HepG2 (cell line): ENCODE measurements around the gene DLG2. TPM values are rescaled to one million over a fixed set of nuclear protein-coding genes. Genes with fewer than 3 reads are reported as not detected.

Experiments used
- AFF4 ChIP-seq: sonication (generic); formaldehyde crosslinking; IDR thresholded peaks from 2 replicates; pipeline ENCODE4 v1.4.0; 2020; ENCODE audit warnings: missing genetic modification reagents
- CENPBD1 ChIP-seq: sonication (generic); formaldehyde crosslinking; IDR thresholded peaks from 2 replicates; pipeline ENCODE4 v1.8.0; 2022; ENCODE audit warnings: missing genetic modification reagents, low read depth, mild to moderate bottlenecking, borderline replicate concordance
- ELK4 ChIP-seq: sonication (generic); formaldehyde crosslinking; IDR thresholded peaks from 2 replicates; pipeline ENCODE4 v1.9.0; 2021; ENCODE audit warnings: missing genetic modification reagents, borderline replicate concordance
- FOXM1 ChIP-seq: sonication (generic); formaldehyde crosslinking; IDR thresholded peaks from 2 replicates; pipeline ENCODE4 v1.5.0; 2020; ENCODE audit warnings: missing genetic modification reagents
- GPN1 ChIP-seq: sonication (generic); formaldehyde crosslinking; IDR thresholded peaks from 2 replicates; pipeline ENCODE4 v1.5.1; 2020; ENCODE audit warnings: missing genetic modification reagents, borderline replicate concordance
- HNRNPK ChIP-seq: fragments of 200-400 bp; formaldehyde crosslinking; IDR thresholded peaks from 2 replicates; pipeline ENCODE4 v1.6.1; 2018; ENCODE audit warnings: low read length, low read depth, moderate library complexity, mild to moderate bottlenecking; ENCODE audit not compliant: poor library complexity, severe bottlenecking
- KLF12 ChIP-seq: sonication (generic); formaldehyde crosslinking; IDR thresholded peaks from 2 replicates; pipeline ENCODE4 v1.4.0; 2020; ENCODE audit warnings: missing genetic modification reagents, borderline replicate concordance
- MED8 ChIP-seq: sonication (generic); formaldehyde crosslinking; IDR thresholded peaks from 2 replicates; pipeline ENCODE4 v1.8.1; 2023; ENCODE audit warnings: mild to moderate bottlenecking, missing genetic modification reagents; ENCODE audit not compliant: insufficient replicate concordance
- NFE2L1 ChIP-seq: sonication (generic); formaldehyde crosslinking; IDR thresholded peaks from 2 replicates; pipeline ENCODE4 v1.4.0; 2020; ENCODE audit warnings: missing genetic modification reagents, mild to moderate bottlenecking, borderline replicate concordance
- NR2F1 ChIP-seq, 2 experiments: fragments of 450-650 bp in 1 of 2; formaldehyde crosslinking in 1 of 2; IDR thresholded peaks; 2 replicates each; pipeline versions ENCODE4 v1.5.0 to v1.6.1; 2016 to 2020; ENCODE audit warnings: mild to moderate bottlenecking in 1 of 2, missing compliant biosample characterization in 1 of 2, missing genetic modification reagents in 1 of 2, moderate library complexity in 1 of 2
- RAD51 ChIP-seq: fragments of 450-650 bp; IDR thresholded peaks from 2 replicates; pipeline ENCODE4 v1.6.1; 2016; ENCODE audit warnings: borderline replicate concordance
- RXRA ChIP-seq: sonication (generic); formaldehyde crosslinking; IDR thresholded peaks from 2 replicates; pipeline ENCODE4 v1.5.1; 2020; ENCODE audit warnings: missing genetic modification reagents
- SALL2 ChIP-seq: sonication (generic); formaldehyde crosslinking; IDR thresholded peaks from 2 replicates; pipeline ENCODE4 v1.8.1; 2023; ENCODE audit warnings: mild to moderate bottlenecking, missing genetic modification reagents, inconsistent platforms
- U2AF2 ChIP-seq: fragments of 200-400 bp; formaldehyde crosslinking; IDR thresholded peaks from 2 replicates; pipeline ENCODE4 v1.6.1; 2017; ENCODE audit warnings: low read depth, mild to moderate bottlenecking, low read length
- ZFP1 ChIP-seq: IDR thresholded peaks from 2 replicates; pipeline ENCODE4 v1.6.1; 2016
- ZGPAT ChIP-seq: IDR thresholded peaks from 2 replicates; pipeline ENCODE4 v1.6.1; 2016; ENCODE audit warnings: mild to moderate bottlenecking
- ZNF230 ChIP-seq: sonication (generic); formaldehyde crosslinking; IDR thresholded peaks from 2 replicates; pipeline ENCODE4 v1.4.0; 2020; ENCODE audit warnings: mild to moderate bottlenecking, missing genetic modification reagents
- ZNF329 ChIP-seq: sonication (generic); formaldehyde crosslinking; IDR thresholded peaks from 2 replicates; pipeline ENCODE4 v1.9.0; 2021; ENCODE audit warnings: low read depth, mild to moderate bottlenecking, missing genetic modification reagents
- ZNF577 ChIP-seq: sonication (generic); formaldehyde crosslinking; IDR thresholded peaks from 2 replicates; pipeline ENCODE4 v1.4.0; 2020; ENCODE audit warnings: mild to moderate bottlenecking, low read depth, missing genetic modification reagents, borderline replicate concordance
- ZNF616 ChIP-seq: sonication (generic); formaldehyde crosslinking; IDR thresholded peaks from 2 replicates; pipeline ENCODE4 v1.5.0; 2020; ENCODE audit warnings: low read depth, mild to moderate bottlenecking, missing genetic modification reagents
- ZNF672 ChIP-seq: sonication (generic); formaldehyde crosslinking; IDR thresholded peaks from 2 replicates; pipeline ENCODE4 v1.8.1; 2022; ENCODE audit warnings: missing genetic modification reagents
- ZNF780A ChIP-seq: sonication (generic); formaldehyde crosslinking; IDR thresholded peaks from 2 replicates; pipeline ENCODE4 v1.8.0; 2022; ENCODE audit warnings: mild to moderate bottlenecking, missing genetic modification reagents, moderate library complexity
- polyA plus RNA-seq, 8 experiments: library from polyadenylated mRNA; depleted of rRNA in 3 of 8; stranded (reverse) in 7 of 8; unstranded in 1 of 8; fragments of >200 nt; fragmentation: Illumina TruSeq in 4 of 8; extraction: Trizol in 4 of 8; gene quantifications; 2 replicates each; pipeline versions ENCODE4 v1.2.1 to v1.2.3, GENCODE V29; 2011 to 2016; ENCODE audit warnings: low read depth in 4 of 8, missing spikeins in 1 of 8, mixed read lengths in 1 of 8; ENCODE audit not compliant: insufficient read depth in 1 of 8
- total RNA-seq, 5 experiments: library from RNA; depleted of rRNA; stranded (reverse); fragments of >200 nt; fragmentation: Illumina TruSeq; extraction: Trizol; gene quantifications; 2 replicates each; pipeline ENCODE4 v1.2.3, GENCODE V29; 2016; ENCODE audit warnings: low read depth in 1 of 5

Gene DLG2
- total and polyA plus RNA-seq, 2 of the 13 experiments (the other 11 are each of a cell fraction or from before 2014, with no cell fraction given), result 0.46 to 1.0 TPM

GRCh38 chr11:84714316-84714780 is 912.8 kb downstream of the DLG2 start (continued):
- TF ChIP-seq HNRNPK, result no peak
- no peak for TF ChIP-seq MED8
- TF ChIP-seq AFF4, result no peak
- TF ChIP-seq ZNF577 (CRISPR knock-in tag), result no peak
- no peak for TF ChIP-seq ZNF230
- no peak for TF ChIP-seq FOXM1 (CRISPR knock-in tag)
- no peak for TF ChIP-seq ZGPAT (CRISPR knock-in tag)
- no peak for TF ChIP-seq NFE2L1 (CRISPR knock-in tag)
- TF ChIP-seq ZNF672 (CRISPR knock-in tag), result no peak
- TF ChIP-seq ZNF780A, result no peak
- TF ChIP-seq ELK4, result no peak
- TF ChIP-seq RXRA (CRISPR knock-in tag), result no peak
- TF ChIP-seq KLF12, result no peak
- no peak for TF ChIP-seq ZNF616 (CRISPR knock-in tag)
- no peak for TF ChIP-seq CENPBD1 (CRISPR knock-in tag)
- no peak for TF ChIP-seq NR2F1 (CRISPR knock-in tag; IDR thresholded peaks at IDR 0.05)
- TF ChIP-seq RAD51, result no peak
- no peak for TF ChIP-seq ZFP1
- no peak for TF ChIP-seq U2AF2
- TF ChIP-seq ZNF329, result no peak
- no peak for TF ChIP-seq SALL2 (CRISPR knock-in tag)
- no peak for TF ChIP-seq GPN1 (CRISPR knock-in tag)
